HEK293T (cell line): ENCODE data around the gene MKRN2OS.

ENCODE experiments used
- CTCF ChIA-PET: fragments of 350-600 bp; formaldehyde crosslinking; extraction: SDS; loops from one replicate; lab custom pipeline; 2021; ENCODE audit warnings: antibody characterized with exemption, inconsistent platforms; lab: Yijun Ruan, JAX
- POLR2A ChIA-PET: fragments of 350-600 bp; formaldehyde crosslinking; extraction: SDS; loops from one replicate; lab custom pipeline; 2020; ENCODE audit warnings: antibody characterized with exemption, inconsistent platforms; lab: Yijun Ruan, JAX
- DNase-seq: peaks from one replicate; pipeline ENCODE4 v3.0.0; 2012; ENCODE audit warnings: mixed read lengths; ENCODE audit errors: extremely low spot score
- ARNT ChIP-seq: fragments of 450-650 bp; IDR thresholded peaks from 2 replicates; pipeline ENCODE4 v1.6.1; 2017; ENCODE audit warnings: mild to moderate bottlenecking
- BHLHE40 ChIP-seq: fragments of 450-650 bp; IDR thresholded peaks from 2 replicates; pipeline ENCODE4 v1.6.1; 2016; ENCODE audit warnings: mild to moderate bottlenecking, moderate library complexity, borderline replicate concordance
- CTBP1 ChIP-seq: fragments of 450-650 bp; IDR thresholded peaks from 2 replicates; pipeline ENCODE4 v1.6.1; 2016; ENCODE audit warnings: borderline replicate concordance
- ELF4 ChIP-seq: fragments of 450-650 bp; IDR thresholded peaks from 2 replicates; pipeline ENCODE4 v1.6.1; 2017; ENCODE audit warnings: antibody characterized with exemption
- FOXA1 ChIP-seq: fragments of 450-650 bp; IDR thresholded peaks from 2 replicates; pipeline ENCODE4 v1.6.1; 2016; ENCODE audit warnings: mild to moderate bottlenecking
- FOXK2 ChIP-seq: fragments of 450-650 bp; IDR thresholded peaks from 2 replicates; pipeline ENCODE4 v1.6.1; 2016; ENCODE audit warnings: mild to moderate bottlenecking
- FOXM1 ChIP-seq: fragments of 450-650 bp; IDR thresholded peaks from 2 replicates; pipeline ENCODE4 v1.6.1; 2017; ENCODE audit warnings: mild to moderate bottlenecking, borderline replicate concordance
- HDGF ChIP-seq: fragments of 450-650 bp; IDR thresholded peaks from 2 replicates; pipeline ENCODE4 v1.6.1; 2017; ENCODE audit warnings: antibody characterized with exemption, borderline replicate concordance
- L3MBTL2 ChIP-seq: fragments of 450-650 bp; conservative IDR thresholded peaks from 2 replicates; pipeline ENCODE4 v1.6.1; 2016; ENCODE audit warnings: mild to moderate bottlenecking
- LEF1 ChIP-seq: fragments of 450-650 bp; IDR thresholded peaks from 2 replicates; pipeline ENCODE4 v1.6.1; 2017; ENCODE audit warnings: mild to moderate bottlenecking, borderline replicate concordance
- NFRKB ChIP-seq: fragments of 450-650 bp; IDR thresholded peaks from 2 replicates; pipeline ENCODE4 v1.6.1; 2016; ENCODE audit warnings: mild to moderate bottlenecking, moderate library complexity
- PKNOX1 ChIP-seq: fragments of 450-650 bp; IDR thresholded peaks from 2 replicates; pipeline ENCODE4 v1.6.1; 2016
- SP1 ChIP-seq: fragments of 450-650 bp; IDR thresholded peaks from 2 replicates; pipeline ENCODE4 v1.6.1; 2017
- SUZ12 ChIP-seq: fragments of 450-650 bp; IDR thresholded peaks from 2 replicates; pipeline ENCODE4 v1.6.1; 2016; ENCODE audit warnings: mild to moderate bottlenecking
- TARDBP ChIP-seq: fragments of 450-650 bp; IDR thresholded peaks from 2 replicates; pipeline ENCODE4 v1.6.1; 2016
- ZNF384 ChIP-seq: fragments of 450-650 bp; IDR thresholded peaks from 2 replicates; pipeline ENCODE4 v1.6.1; 2016

Gene MKRN2OS

GRCh38 chr3:12521010-12521409 is 24.3 kb downstream of the MKRN2OS start:
- ChIA-PET POLR2A (no interaction called here), CTCF (no interaction called here)
- DNase-seq, result no peak
- TF ChIP-seq CTBP1 (no peak), FOXA1 (no peak), ARNT (no peak), TARDBP (no peak)

- ChIA-PET CTCF (no interaction called here), POLR2A (interaction anchor here (1.0 kb wide), 1 partner anchor 34 kb away, joined by 3 read pairs; the partner anchor contains the start of gene TSEN2)
- no peak for TF ChIP-seq SUZ12
- no peak for TF ChIP-seq L3MBTL2
- TF ChIP-seq HDGF, result no peak
- no peak for TF ChIP-seq ARNT
- no peak for TF ChIP-seq LEF1
- no peak for TF ChIP-seq PKNOX1
- no peak for TF ChIP-seq SP1
- no peak for TF ChIP-seq CTBP1
- TF ChIP-seq BHLHE40, result no peak
- no peak for TF ChIP-seq ELF4
- TF ChIP-seq TARDBP, result no peak
- TF ChIP-seq FOXK2, result no peak
- no peak for TF ChIP-seq NFRKB
- TF ChIP-seq ZNF384, result no peak
- TF ChIP-seq FOXM1, result no peak
- DNase-seq, result no peak
Observed at GRCh38 chr3:12518261-12519028, 26.9 kb downstream of the MKRN2OS start.

DNA sequence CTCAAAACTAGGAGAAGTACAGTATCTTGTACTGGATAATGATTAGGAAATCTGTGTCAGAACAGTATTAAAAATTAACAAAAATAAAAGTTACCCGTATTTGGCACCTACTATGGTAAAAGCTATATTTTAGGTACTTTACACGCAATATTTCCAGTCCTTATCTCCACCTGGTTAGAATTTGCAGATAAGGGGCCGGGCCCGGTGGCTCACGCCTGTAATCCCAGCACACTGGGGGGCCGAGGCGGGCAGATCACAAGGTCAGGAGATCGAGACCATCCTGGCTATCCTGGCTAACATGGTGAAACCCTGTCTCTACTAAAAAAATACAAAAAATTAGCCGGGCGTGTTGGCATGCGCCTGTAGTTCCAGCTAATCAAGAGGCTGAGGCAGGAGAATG is 28.4 kb downstream of the MKRN2OS start:
- POLR2A ChIA-PET, result no interaction called here
- no peak for TF ChIP-seq SUZ12
- TF ChIP-seq ELF4, result no peak
- no peak for TF ChIP-seq ARNT
- TF ChIP-seq BHLHE40, result no peak
- TF ChIP-seq HDGF, result no peak
- no peak for TF ChIP-seq TARDBP
- no peak for TF ChIP-seq FOXM1
- TF ChIP-seq FOXA1, result no peak
- TF ChIP-seq NFRKB, result no peak
- no peak for TF ChIP-seq SP1
- no peak for TF ChIP-seq FOXK2
- TF ChIP-seq CTBP1, result no peak
- TF ChIP-seq L3MBTL2, result no peak
- TF ChIP-seq PKNOX1, result no peak
- no peak for TF ChIP-seq LEF1
- no peak for TF ChIP-seq ZNF384
- DNase-seq, result no peak
- CTCF ChIA-PET, result interaction anchor here (0.6 kb wide), 1 partner anchor 744 kb away, joined by 3 read pairs; no protein-coding TSS in a partner anchor

GRCh38 chr3:12515631-12516030 is 29.7 kb downstream of the MKRN2OS start:
- ChIA-PET CTCF (no interaction called here), POLR2A (no interaction called here)
- TF ChIP-seq FOXK2, result no peak
- no peak for DNase-seq

DNA sequence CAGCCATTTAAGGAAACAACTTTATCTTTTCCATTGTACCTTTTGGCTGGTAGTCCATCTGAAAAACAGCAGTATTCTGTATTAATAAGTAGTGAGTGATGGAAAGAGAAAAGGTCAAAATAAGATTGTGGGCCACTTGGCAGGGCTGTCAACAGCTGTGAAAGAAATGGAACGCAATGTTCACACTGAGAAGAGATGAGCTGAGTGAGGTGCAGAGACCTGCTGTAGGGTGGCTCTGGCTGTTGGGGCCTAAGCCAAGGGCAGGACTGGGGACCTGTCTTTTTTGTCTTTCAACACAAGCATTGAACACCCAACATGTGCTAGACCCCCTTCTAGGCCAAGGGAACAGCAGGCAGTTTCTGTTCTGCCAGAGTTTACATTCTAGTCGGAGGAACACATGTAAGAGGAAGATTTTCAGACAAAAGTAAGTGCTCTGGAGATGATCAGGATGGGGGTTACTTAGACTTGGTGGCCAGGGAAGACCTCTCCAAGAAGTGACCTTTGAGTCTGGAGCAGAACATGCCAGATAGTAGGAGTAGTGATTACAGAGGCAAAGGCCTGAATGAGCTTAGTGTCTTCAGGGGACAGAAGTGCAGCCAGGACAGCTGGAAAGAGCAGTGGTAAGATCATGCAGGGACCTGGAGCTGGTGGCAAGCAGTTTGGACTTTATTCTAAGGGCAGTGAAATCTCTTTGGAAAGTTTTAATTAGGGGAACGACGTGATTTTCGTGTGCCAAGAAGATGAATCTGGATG is 31.4 kb downstream of the MKRN2OS start:
- TF ChIP-seq FOXA1 (no peak), LEF1 (no peak), CTBP1 (no peak), L3MBTL2 (no peak), SP1 (no peak), NFRKB (no peak), BHLHE40 (no peak), HDGF (no peak), ARNT (no peak), PKNOX1 (no peak), ZNF384 (no peak), TARDBP (no peak), SUZ12 (no peak), FOXM1 (no peak), FOXK2 (no peak), ELF4 (no peak)

DNA sequence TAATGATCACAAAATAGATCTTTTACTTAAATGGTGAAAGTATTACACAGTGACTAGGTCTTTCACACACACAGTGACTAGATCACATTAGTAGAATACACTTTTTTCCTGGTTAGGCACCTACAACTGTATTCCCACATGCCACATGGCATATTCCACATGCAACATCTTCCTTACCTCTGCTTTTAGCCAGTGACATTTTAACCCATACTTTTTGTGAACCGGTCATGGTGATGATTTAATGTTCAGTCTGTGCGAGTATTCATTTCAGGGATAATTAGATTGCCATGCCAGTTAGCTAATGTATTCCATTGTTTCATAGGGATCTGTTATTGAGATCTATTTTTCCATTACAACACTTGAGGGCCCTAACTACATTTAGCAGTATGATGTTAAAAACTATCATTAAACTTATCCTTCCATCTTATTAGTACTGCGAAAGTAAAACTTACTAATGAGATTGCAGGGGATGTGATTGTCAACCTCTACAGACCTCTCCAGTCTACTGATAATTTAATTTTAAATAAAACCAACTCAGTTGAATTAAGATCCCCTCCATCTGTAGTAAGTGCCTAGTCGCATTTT is 32.7 kb downstream of the MKRN2OS start:
- ChIA-PET CTCF (no interaction called here), POLR2A (no interaction called here)
- no peak for DNase-seq
- TF ChIP-seq FOXA1, result no peak
- TF ChIP-seq SUZ12, result no peak
- no peak for TF ChIP-seq ARNT
- TF ChIP-seq NFRKB, result no peak
- TF ChIP-seq FOXK2, result no peak
- no peak for TF ChIP-seq L3MBTL2
- no peak for TF ChIP-seq PKNOX1
- no peak for TF ChIP-seq BHLHE40
- TF ChIP-seq FOXM1, result no peak
- no peak for TF ChIP-seq LEF1
- TF ChIP-seq HDGF, result no peak
- TF ChIP-seq CTBP1, result no peak

More for the DNA sequence above, 31.4 kb downstream of the MKRN2OS start:
- DNase-seq, result no peak
- ChIA-PET POLR2A (no interaction called here), CTCF (no interaction called here)
